ENCODE results near the gene CALHM6. TPM values are rescaled to one million over a fixed set of nuclear protein-coding genes. Genes with fewer than 3 reads are reported as not detected.

The CALHM6 gene
- total RNA-seq, result 10 to 100 TPM in 1 of 9 donors, 1 to 10 TPM in 8; 1.1 to 55.3 (median 6.1) TPM
- polyA plus RNA-seq, result 10 to 100 TPM in 1 of 3 donors, 1 to 10 TPM in 2; 5.1 to 12.7 (median 10.0) TPM
- long read RNA-seq, donor 1, result 0 reads
- long read RNA-seq, donor 2, partial matches to known transcripts, result 0 of 1 reads
- long read RNA-seq, donor 2, other reads (novel, unspliced or antisense), result 0 of 1 reads
- long read RNA-seq, donor 3, partial matches to known transcripts, result 0 of 1 reads
- long read RNA-seq, donor 3, other reads (novel, unspliced or antisense), result 0 of 1 reads
- long read RNA-seq, donor 4, transcript CALHM6-203 (2 exons, 546 nt), result major isoform, 5 of 10 reads
- long read RNA-seq, donor 4, partial matches to known transcripts, result 5 of 10 reads
- long read RNA-seq, donor 4, other reads (novel, unspliced or antisense), result 0 of 10 reads
- long read RNA-seq, donor 5, partial matches to known transcripts, result 13 of 15 reads
- long read RNA-seq, donor 5, other reads (novel, unspliced or antisense), result 0 of 15 reads
- long read RNA-seq, donor 6, partial matches to known transcripts, result 12 of 14 reads
- long read RNA-seq, donor 6, other reads (novel, unspliced or antisense), result 0 of 14 reads
- long read RNA-seq, donor 7, result 0 reads
- long read RNA-seq, donor 8, partial matches to known transcripts, result 0 of 3 reads
- long read RNA-seq, donor 8, other reads (novel, unspliced or antisense), result 0 of 3 reads
- long read RNA-seq, donor 9, partial matches to known transcripts, result 5 of 5 reads
- long read RNA-seq, donor 9, other reads (novel, unspliced or antisense), result 0 of 5 reads
- long read RNA-seq, donor 10, result 0 reads

- no peak for TF ChIP-seq POLR2A (IDR thresholded peaks at IDR 0.05)
- TF ChIP-seq CTCF (IDR thresholded peaks at IDR 0.05), result no peak
- Histone ChIP-seq H3K4me1 (replicated peaks in 1 of 2) (peaks cover 7 to 11% of the 10 kb centered on the region in 2 donors), H3K27ac (peak within 1 kb of the TSS in 4 of 5 donors; percentile 28 to 70 (median 47)), H3K27me3 (no peaks in the 10 kb centered on the region), H3K36me3 (replicated peaks in 1 of 2) (no peaks in the 10 kb centered on the region), H3K9me3 (replicated peaks in 1 of 3) (no peaks in the 10 kb centered on the region), H3K4me3 (peak within 1 kb of the TSS in 3 of 4 donors; percentile 21 to 59 (median 46))
- intact Hi-C loops (cut with DNase I), result no loop called here
- DNase-seq, result no peak
- WGBS, 4 donors, result 34 to 47% (median 41%) methylated on average over 13 of the region's 13 CpGs
Observed at GRCh38 chr6:116461331-116461931, at the start of gene CALHM6. Gene CALHM6 (plus strand): TSS chr6:116461375. CDS start chr6:116461930, 555 bp downstream.

- Histone ChIP-seq H3K9me3 (replicated peaks in 1 of 3) (no peaks in the 10 kb centered on the region), H3K4me3 (no peak overlapping the region), H3K27ac (no peak overlapping the region), H3K4me1 (replicated peaks in 1 of 2) (peaks cover 7 to 33% of the 10 kb centered on the region in 2 donors), H3K36me3 (replicated peaks in 1 of 2) (no peaks in the 10 kb centered on the region), H3K27me3 (no peaks in the 10 kb centered on the region)
- intact Hi-C loops (cut with DNase I), result no loop called here
- peak in 2 of 7 donors; percentile 15 to 21 for DNase-seq
- TF ChIP-seq CTCF (IDR thresholded peaks at IDR 0.05) (no peak), POLR2A (IDR thresholded peaks at IDR 0.05) (no peak)
Observed at GRCh38 chr6:116412270-116412669, 48.9 kb upstream of the CALHM6 start.

DNA sequence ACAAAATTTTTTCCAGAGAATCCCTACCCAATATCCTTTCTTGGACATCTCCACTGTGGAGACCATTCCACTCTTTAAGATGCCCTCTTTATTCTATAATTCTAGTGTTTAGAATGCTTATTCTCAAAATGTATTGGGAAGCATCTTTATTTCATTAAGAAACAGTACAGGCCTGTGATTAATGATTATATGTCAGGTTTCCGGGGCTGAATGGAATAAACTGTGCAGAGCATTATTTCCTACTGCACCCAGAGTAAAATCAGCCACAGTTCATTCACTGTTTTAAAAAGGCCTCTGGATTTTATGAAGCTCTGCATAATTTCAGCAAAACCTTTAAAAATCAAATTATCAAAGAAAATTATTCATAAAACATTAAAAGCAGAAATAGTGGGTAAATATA, 47.8 kb upstream of the CALHM6 start:
- peaks cover 7 to 33% of the 10 kb centered on the region in 2 donors for H3K4me1 ChIP-seq (replicated peaks in 1 of 2)
- H3K9me3 ChIP-seq (replicated peaks in 1 of 3), result no peaks in the 10 kb centered on the region
- H3K27me3 ChIP-seq, result no peaks in the 10 kb centered on the region
- H3K27ac ChIP-seq, result no peak overlapping the region
- no peak overlapping the region for H3K4me3 ChIP-seq
- intact Hi-C loops (cut with DNase I), result no loop called here
- no peak for DNase-seq
- no peaks in the 10 kb centered on the region for H3K36me3 ChIP-seq (replicated peaks in 1 of 2)
- no peak for TF ChIP-seq CTCF (IDR thresholded peaks at IDR 0.05)
- no peak for TF ChIP-seq POLR2A (IDR thresholded peaks at IDR 0.05)
- WGBS, 4 donors, result 52 to 60% (median 53%) methylated on average over 1 of the region's 1 CpG

DNA sequence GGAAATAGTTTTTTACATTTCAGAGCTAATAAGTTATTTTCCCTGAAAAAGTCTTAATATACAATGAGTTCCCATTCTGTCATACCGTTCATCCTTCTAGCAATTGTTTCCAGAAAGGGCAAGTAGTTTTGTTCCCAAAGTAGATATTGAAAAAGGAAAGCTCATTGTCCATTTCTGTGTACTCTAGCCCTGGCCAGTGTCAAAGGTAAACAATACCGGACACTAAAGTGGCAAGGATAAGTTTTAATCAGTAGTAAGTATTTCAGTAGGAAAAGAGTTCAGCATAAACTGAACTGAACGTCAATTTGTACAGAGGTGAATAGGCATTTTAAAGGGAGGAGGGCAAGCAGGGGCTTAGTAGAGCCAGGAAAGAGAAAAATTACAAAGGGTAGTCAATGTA, 43.5 kb upstream of the CALHM6 start:
- H3K27me3 ChIP-seq, result no peaks in the 10 kb centered on the region
- H3K36me3 ChIP-seq (replicated peaks in 1 of 2), result no peaks in the 10 kb centered on the region
- TF ChIP-seq POLR2A (IDR thresholded peaks at IDR 0.05), result no peak
- no peak for TF ChIP-seq CTCF (IDR thresholded peaks at IDR 0.05)
- no peak for DNase-seq
- H3K27ac ChIP-seq, result no peak overlapping the region
- intact Hi-C loops (cut with DNase I), result no loop called here
- H3K4me3 ChIP-seq, result no peak overlapping the region
- WGBS, 4 donors, result 87 to 90% (median 89%) methylated on average over 3 of the region's 3 CpGs
- peaks cover 0 to 10% of the 10 kb centered on the region in 2 donors for H3K4me1 ChIP-seq (replicated peaks in 1 of 2)
- H3K9me3 ChIP-seq (replicated peaks in 1 of 3), result no peaks in the 10 kb centered on the region
